HG02884 (cell line): Measurements from ENCODE around the gene SEMA7A.
"Not testable (repeated sequence)": the region's sequence is repeated elsewhere in the genome, so short reads cannot be mapped to it uniquely, and the experiment has no call there.

Source experiments
- ATAC-seq: cut with Tn5 transposase; IDR thresholded peaks from one replicate; pipeline ENCODE4 v1.9.1; 2021; ENCODE audit warnings: mild to moderate bottlenecking, moderate library complexity; ENCODE audit not compliant: unreplicated experiment

The SEMA7A gene

DNA sequence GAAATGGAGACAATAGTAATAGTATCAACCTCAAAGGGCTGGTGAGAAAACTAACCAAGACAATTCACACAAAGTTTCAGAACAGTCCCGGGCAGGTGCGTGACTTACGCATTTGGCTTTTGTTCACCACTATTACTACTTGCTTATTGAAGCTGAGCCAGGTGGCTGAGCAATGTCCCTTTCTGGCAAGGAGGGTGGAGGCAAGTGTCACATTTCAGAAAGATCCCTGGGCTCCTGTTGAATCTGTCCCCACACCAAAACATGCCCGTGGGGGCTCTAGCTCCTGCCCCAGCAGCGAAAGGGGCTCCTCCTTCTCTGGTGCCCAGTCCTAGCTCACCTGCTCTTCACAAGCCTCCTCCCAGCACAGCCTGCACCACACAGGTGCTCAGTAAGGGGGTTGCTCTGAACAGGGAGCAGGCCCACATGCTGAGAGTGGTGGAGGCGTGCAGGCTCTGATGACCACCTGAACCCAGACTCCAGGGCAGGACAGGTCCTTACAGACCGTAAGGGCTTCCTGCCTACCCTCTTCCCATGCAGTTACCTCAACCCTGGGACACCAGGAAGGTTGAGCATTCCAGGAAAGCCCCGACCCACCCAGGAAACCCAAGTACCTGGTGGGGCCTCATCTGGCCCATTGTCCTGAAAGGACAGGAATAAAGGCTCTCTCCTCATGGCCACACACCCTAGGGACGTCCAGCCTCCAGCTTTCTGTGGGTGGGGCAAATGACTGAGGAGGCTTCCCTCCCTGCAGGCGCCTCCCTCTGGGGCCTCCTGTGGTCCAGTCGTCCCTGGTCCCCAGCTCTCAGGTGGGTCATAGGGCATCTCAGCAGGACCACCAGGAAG is 32.6 kb downstream of the SEMA7A start:
- no peak for ATAC-seq

- no peak for ATAC-seq
Measured at GRCh38 chr15:74400313-74400860, 33.4 kb downstream of the SEMA7A start.

DNA sequence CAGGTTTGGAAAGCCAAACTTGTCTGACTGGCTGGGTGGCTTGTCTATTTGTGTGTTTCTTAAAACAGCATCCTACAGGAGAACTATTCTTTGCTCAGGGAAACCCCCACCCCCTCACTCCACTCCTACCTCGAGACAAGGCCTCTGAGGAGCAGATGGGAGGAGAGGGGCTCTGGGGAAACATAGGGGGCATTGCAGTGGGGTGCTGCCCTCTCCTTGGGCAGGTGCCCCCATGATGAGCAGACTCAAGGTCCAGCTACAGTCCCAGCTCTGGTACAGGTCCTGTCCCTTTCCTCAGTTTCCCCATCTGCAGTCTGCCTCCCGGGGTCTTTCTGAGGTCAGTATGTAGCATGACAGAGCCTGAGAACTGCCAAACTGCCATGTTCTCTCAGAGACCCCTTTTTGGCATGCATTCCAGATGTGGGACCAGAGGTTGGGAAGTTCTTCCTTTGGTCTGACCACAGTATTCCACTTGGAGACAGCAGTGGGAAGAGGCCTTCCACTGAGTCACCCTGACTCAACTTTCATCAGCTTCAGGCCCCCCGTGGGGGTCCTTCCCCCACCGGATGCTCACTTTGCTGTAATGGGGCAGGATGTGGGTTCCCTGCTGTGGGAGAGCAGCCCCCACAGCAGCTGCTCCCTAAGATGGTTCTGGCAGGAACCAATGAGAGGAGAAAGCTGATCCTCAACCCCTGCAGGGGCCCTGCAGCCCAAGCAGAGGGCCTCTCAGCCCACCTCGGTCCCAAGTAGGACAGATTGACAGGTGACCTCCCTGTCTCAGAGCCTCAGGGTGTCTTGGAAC is 34.0 kb downstream of the SEMA7A start:
- no peak for ATAC-seq

- ATAC-seq = no peak
Measured at GRCh38 chr15:74399100-74399499, 34.7 kb downstream of the SEMA7A start.

DNA sequence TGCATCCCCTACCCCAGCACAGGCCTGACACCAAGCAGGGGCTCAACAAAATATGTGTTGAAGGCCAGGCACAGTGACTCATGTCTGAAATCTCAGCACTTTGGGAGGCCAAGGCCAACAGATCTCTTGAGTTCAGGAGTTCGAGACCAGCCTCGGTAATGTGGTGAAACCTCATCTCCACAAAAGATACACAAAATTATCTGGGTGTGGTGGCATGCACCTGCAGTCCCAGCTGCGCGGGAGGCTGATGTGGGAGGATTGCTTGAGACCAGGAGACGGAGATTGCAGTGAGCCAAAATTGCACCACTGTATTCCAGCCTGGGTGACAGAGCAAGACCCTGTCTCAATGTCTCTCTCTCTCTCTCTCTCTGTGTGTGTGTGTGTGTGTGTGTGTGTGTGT is 35.6 kb downstream of the SEMA7A start:
- ATAC-seq = no peak

DNA sequence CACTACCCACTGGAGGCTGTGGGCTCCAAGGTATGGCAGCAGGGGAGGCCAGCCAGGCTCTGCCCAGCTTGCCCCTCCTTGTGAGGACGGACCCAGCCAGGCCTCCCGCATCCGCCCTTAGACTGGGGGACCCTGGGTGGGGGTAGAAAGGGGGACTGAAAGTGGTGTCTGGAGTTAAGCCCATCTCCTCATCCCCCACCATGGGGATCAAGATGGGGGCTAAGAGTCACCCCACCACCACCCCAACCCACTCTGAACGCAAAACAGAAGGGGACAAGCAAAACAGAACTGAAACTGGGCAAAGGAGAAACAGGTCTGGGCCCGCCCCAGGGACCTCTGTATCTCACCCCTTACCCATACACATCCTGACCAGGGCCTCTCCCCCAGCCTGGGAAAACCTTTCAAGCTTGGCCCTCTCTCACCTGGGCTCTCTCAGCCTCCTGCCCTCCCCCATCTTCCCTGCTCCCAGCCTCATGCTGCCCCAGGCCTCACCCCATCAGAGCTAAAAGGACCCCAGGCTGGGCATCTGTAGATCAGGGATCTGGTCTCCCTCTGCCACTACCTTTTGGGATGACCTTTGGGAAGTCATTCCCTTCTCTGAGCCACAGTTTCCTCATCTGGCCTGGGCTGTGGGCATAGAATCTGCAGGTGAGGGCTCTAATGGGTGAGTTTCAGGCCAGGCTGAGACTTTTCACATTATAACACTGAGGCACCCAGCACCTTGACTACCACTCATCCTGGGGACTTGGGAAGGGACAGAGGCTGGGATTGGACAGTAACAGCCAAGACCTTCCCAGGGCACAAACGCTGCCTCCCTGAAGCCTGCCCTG is 36.3 kb downstream of the SEMA7A start:
- ATAC-seq = no peak

DNA sequence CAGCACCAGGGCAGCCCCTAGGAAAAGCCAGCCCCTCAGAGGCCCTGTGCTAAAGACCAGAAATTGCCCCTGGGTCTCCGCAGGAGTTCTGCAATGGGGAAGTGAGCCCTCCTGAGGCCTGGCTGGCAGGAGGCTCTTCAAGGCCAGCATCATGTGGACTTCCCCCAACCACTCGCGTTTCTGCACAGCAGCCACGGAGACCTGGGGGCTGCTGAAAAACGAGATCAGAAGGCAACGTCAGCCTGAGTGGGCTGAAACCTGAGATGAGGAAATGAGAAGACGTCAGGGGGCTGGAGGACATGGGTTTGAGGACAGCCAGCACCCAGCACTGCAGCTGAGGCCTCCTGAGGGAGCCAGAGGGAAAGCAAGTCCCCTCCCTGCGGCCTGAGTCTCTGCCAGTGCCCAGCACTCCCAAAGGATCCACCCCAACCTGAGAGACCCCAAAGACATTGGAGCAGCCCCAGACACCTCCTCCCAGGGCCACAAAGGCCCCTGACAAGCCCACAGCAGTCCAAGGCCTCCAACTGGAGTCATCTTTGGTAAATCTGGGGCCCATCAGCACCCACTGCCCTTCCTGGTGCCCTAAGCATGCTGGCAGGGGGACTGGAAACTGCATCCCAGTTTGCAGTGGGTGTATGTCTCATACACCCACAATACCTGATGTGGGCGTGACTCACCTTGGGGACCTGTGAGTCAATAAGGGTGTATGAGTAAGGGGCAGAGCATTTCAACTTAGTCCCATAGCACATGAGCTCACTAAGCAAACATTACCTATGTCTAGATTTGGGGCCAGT is 37.1 kb downstream of the SEMA7A start:
- no peak for ATAC-seq

- ATAC-seq = no peak
Measured at GRCh38 chr15:74396146-74396438, 37.7 kb downstream of the SEMA7A start.

DNA sequence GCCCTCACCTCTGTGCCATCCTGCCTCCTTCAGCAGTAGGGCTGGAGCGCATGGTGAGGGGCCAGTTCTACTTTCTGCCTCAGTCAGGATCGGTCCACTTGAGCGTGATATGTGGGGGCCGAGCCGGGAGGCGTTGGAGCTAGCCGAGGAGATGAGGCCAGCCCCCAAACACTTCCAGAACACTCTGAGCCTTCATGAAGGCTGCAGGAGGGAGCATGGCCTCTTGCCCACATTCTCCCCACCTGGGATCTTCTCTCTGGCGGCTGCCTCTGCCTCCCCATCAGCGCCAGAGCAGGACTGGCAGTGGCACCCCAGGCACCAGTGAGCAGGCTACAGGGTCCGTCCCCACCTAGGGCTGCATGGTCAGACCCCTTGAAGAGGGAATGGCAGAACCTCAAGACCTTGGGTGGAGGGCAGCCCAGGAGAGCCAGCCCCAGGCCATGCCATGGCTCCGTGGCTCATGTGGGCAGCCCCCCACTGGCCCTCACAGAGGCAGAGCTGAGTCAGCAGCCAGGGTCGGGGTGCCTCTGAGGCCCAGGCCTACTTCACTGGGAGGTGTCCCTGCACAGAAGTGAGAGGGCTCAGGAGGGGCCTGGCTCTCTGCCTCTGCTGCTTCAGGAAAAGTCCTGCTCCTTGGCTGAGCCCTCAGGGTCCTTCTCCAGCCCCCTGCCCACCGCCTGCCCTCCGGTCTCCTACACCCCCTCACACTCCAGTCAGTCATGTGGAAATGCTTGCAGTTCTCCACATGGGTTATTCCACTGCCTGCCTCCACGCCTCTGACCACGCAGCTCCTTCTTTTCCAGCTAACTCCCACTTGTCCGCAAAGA is 38.2 kb downstream of the SEMA7A start:
- ATAC-seq = no peak

GRCh38 chr15:74394090-74394846 is 39.5 kb downstream of the SEMA7A start:
- no peak for ATAC-seq

DNA sequence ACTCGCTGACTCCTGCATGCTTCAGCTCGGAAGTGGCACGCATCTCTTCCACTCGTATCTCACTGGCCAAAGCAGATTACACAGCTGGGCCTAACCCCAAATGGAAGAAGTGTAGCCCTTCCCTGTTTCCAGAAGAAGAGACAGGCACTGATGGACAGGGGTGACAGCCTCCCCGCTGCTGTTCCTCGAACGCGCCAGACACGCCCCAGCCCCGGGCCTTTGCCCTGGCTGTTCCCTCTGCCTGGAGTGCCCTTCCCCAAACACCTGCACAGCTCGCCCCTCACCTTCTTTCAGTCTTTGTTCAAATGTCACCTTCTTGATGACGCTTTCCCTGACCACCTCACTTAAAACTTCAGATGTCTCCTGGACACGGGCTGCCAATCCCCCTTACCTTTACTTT is 40.3 kb downstream of the SEMA7A start:
- no peak for ATAC-seq

GRCh38 chr15:74392902-74393301 is 40.9 kb downstream of the SEMA7A start:
- ATAC-seq = no peak

- no peak for ATAC-seq
Measured at GRCh38 chr15:74392451-74392830, 41.3 kb downstream of the SEMA7A start.

DNA sequence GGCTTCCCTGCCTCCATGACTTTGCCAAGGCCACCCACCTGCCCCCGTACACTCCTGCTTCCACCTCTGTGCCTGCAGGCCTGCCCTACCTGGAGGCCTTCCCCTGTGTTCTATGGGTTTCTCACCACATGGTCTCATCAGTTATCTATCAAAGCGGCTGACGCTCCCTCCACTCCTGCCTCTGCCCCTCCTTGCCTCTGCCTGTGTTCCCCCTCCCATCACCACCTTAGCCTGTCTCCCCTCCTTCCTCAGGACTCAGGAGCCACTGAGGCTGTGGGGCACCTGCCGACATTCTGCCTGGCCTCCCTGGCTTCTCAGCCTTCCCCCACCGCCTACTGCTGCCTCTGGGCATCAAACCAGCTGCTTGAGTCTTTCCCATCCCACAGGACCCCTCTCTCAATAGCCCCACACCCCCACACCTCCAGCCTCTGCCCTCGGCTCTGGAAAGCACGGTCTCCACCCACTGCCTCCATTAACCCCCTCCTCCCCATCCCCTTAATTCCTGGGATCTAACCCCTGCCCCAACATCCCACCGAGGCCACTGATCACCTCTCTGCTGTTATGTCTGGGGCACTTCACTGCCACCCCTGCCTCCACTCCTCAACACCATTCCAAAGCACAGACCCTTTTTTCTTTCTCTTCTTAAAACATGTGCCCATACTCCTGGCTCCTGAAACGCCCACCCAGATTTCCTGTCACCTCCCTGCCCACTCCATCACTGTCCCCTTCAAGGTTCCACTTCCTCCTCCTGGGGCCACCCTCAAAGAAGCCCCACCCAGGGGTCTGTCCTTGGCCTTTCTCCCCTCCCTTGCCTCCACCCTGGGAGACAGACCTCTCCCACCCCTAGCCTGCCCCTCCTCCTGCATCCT is 41.9 kb downstream of the SEMA7A start:
- no peak for ATAC-seq

DNA sequence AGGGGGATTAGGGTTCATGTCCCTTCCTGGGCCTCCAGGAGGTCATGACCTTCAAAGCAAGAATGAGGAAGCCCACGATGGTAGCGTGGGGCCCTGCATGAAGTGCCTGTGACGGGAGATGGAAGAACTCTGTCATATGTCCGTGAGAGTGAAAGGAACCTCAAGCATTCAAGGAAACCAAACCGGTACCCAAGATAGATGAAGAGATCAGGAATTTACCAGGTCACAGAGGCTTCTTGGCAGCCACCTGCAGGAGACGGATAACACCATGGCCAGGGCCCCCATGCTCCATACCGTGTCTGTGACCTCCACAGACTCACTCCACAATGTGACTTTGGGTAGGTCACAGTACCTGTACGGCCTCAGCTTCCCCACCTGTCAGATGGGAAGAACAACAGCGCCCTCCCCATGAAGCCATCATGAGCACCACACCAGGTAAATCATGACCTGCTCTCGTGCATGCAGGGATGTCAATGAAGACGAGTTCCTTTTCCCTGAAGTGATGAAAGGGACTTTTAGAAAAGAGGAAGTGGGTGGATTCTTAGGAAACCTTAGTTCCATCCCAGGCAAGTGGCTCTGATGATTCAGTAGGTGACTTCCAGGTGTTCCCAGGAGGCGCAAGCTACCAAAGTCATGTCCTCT is 43.0 kb downstream of the SEMA7A start:
- ATAC-seq = no peak

DNA sequence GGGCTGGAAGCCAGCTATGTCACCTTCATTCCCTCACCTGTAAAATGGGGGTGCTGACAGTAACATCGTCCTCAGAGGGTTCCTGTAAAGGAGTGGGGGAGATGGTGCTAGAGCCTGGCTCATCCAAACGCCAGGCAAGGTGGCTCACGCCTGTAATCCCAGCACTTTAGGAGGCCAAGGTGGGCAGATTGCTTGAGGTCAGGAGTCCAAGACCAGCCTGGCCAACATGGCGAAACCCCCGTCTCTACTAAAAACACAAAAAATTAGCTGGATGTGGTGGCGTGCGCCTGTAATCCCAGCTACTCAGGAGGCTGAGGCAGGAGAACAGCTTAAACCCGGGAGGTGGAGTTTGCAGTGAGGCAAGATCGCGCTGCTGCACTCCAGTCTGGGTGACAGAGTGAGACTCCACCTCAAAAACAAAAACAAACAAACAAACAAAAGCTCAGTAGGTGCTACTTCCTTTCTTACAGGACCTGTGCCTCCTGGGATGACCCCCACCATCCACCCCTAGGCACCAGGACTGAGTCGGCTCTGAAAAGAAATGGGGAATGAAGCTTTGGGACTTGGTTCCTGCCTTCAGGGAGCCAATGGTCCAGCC is 43.6 kb downstream of the SEMA7A start:
- not testable (repeated sequence) for ATAC-seq
